DMS153 (cell line): Measurements from ENCODE around the gene PRKCH.

Source experiments
- DNase-seq: peaks from one replicate; lab custom pipeline; 2025; lab: John Stamatoyannopoulos, UW

PRKCH gene

GRCh38 chr14:61338457-61338856 lies 17.1 kb downstream of the PRKCH start:
- DNase-seq, result no peak

DNA sequence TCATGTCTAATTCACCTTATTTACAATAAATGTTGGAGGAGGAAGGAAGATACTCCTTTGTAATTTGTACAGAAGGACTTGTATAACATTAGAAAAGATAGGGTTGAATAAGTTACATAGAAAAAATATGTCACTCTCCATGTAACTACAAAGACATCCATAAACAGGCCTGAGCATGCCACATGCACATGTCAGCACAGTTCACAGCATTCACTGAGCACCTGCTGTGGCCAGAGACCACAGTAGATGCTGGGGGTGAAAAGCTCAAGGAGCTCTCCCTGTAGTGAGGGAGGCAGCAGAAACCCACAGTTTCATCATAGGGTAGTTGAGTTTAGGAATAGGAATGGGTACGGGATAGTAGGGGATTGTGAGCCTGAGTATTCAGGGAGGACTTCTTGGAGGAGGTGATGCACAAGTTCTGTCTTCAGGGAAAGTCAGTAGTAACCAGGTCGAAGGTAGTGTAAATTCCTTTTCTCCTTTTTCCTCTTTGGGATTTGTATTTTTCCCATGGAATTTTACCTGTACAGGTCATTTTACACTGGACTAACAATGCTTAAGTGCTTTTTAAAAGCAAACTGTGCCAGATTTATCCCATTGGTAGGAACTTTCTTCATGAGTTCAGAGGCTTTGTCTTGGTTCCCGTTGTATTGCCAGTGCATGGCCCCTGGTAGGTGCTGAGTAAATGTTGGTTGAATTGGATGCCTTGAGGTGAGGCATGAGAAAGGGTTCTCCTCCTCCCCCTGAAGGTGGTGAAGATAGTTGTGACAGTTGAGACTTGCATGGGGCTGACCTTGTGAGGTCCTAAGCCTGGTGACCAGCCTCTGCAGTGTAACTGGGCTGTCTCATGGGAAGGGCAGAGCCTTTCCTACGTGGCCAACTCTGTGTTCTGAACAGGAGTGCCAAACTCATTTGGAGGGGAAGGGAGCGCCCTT lies 20.2 kb downstream of the PRKCH start:
- DNase-seq, result no peak

GRCh38 chr14:61342486-61342885 lies 21.1 kb downstream of the PRKCH start:
- DNase-seq, result no peak

GRCh38 chr14:61342932-61343331 lies 21.6 kb downstream of the PRKCH start:
- DNase-seq, result no peak

DNA sequence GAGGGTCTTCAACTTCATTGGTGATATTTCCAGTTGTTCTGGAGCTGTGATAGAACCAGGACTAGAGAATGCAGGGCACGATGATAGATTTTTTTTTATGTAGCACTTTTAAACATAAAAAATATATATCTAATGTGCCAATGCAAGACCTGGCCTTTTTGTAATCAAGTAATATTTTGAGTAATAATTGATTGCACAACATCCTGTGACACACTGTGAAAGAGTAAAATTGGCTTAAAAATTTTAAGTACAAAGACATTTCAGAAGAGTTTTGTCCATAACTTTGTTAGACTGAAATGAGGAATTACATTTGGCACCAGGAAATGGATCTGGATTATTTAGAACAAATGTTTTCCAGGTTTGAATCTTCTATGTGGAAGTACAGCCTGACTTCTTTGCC lies 22.1 kb downstream of the PRKCH start:
- DNase-seq, result no peak

GRCh38 chr14:61343991-61344405 lies 22.6 kb downstream of the PRKCH start:
- DNase-seq, result no peak

DNA sequence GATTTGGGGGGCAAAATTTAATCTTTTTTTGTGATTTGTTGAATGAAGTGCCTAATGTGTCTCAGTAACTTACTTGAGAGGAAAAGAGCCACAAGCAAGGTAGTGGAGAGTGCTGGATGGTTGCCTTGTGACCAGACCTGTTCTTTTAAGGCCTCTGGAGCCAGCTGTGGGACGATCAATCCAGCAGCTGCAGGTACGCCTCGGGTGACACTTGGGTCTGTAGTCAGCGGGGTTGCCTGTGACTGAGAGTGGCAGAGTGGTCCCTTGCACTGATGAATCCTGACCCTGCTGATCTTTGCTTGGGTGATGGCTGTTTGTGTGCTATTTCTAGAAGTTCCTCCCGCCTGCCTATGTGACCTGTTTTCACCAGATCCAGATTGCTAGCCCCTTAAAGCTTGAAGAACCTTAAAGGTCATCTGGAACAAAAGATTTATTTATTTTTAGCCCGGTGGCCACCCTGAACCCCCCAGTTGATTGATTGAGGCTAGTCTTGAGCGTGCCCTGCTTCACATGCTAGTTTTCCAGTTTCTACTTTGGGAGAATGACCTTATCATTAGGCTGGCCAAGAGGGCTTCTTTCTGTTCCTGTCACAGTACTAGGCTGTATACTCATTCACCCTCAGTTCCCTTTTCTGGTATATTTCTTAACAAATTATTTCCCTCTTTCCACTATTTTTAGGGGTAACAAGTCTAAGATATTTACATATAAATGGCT lies 23.2 kb downstream of the PRKCH start:
- DNase-seq, result no peak

DNA sequence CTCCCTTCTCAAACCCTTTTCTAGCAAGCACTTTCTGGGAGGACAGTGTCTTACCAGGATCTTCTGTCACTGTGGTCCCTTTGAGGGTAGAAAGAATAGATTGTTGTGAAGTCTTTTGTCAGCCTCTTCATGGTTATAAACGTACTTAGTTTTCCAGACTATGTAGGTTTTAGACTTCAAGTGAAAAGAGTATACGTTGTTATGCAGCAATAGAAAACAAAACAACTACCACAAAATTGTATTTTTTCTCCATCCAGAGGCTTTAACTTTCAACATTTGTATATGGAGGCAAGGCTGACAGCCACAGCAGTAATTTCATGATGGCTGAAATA lies 23.7 kb downstream of the PRKCH start:
- no peak for DNase-seq

DNA sequence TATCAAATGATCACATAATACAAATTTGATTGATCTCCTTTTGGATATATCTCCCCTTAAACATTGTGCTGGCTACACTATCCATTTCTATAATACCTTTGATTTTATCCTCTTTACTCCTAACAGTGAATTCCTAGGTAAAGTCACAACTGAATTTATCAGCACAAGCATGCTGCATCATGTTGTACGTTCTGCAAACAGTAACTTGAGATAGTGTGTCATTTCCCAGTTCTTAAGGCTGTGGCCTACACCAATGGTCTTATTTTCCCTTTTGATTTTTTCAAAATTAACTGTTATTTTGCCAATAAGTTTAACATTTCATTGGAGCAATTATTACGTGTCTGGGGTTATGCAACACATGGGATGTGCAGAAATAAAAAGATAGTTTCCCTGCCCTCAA lies 24.8 kb downstream of the PRKCH start:
- DNase-seq, result no peak

DNA sequence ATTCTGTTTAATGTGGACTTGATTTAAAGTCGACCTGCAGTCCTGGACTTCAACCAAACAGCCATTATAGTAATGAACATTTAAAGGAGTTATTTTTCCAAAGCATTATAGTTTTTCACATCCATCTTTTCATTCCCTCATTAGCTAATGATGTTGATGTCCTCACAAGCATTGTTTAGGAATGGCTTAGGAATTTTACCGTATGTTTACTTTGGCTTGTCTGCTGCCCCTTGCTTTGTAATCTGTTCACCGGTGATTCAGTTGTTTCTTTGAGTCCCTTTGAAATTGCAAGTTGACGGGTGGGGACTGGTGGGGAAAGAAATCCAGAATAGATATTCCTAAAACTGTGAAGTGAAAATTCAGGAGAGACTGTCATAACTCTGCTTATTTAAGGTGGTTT lies 25.4 kb downstream of the PRKCH start:
- no peak for DNase-seq

DNA sequence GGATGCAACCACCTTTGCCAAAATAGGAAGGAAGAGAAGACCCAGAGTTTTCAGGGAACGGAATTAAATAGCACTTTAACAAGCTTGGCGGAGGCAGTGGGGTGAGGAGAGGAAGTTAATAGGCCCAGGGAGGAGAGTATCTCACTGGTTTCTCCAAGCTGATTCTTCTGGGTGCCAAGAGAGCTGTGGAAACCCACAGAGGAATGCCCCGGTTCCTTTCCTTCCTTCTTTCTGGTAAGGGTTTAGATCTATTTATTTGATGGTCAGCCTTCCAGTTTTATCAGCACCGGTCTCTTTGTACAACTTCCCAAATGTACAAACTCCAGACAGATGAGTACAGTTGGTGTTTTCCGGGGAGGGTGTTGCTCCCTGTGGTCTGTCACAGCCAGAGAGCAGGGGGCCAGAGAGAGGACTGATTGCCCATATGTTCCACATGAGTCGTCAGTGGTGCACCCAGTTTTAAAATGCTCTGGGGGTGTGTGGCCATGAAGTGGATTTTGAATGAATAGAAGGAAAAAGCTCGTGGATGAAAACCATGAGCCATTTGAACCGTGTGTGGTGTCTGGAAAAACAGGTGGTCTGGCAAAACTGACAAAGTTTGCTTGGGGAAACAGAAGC lies 26.6 kb downstream of the PRKCH start:
- no peak for DNase-seq

GRCh38 chr14:61350427-61351270 lies 29.3 kb downstream of the PRKCH start:
- DNase-seq, result no peak

- no peak for DNase-seq
Observed at GRCh38 chr14:61351477-61351876, 30.1 kb downstream of the PRKCH start.

- peak; percentile 79 for DNase-seq
Observed at GRCh38 chr14:61355892-61356325, 34.5 kb downstream of the PRKCH start.

DNA sequence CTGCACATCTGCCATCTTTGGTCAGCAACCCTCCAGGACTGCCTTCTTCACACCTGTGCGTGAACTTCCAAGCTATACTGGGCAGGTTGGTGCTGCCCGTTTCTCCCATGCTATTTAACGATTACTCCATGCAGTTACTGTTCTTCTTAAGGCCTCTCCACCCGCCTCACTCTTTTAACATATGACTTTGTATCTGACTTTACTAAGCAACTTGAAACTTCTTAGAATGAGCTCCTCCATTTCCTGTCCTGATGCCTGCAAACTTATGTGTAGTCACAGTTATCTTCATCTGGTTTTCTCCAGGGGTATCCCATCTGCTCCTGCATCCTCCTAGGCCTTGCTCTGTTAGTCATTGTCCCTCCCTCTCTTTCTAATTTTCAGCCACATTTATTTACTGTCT lies 35.7 kb downstream of the PRKCH start:
- no peak for DNase-seq

DNA sequence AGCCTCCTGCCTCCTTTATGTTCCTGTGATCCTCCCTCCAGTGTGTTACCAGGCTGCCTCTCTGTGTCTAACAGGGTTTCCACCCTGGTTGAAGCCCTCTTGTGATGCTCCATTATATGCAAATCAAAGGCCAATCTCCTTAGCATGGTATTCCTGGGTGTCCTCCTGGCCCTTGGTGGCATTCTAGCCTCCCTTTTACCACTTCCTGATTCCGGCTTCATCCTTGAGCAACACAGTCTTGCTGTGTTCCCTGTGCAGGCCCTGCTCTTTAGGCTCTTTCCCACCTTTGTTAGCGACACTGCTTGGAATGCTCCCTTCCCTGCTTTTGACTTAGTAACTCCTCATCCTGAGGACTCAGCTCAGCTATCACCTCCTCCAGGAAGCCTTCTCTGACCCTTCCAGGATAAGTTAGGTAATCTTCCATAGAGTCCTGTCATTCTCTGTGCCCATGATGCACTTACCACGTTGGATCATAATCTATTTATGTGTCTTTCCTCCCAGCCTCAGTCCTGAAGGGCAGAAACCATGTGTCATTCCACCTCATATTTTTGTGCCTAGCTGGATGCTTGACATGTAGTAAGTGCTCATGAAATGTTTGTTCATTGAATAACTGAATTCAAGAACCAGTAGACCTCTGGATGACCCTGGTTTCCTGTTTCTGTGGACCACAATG lies 37.3 kb downstream of the PRKCH start:
- DNase-seq, result no peak

DNA sequence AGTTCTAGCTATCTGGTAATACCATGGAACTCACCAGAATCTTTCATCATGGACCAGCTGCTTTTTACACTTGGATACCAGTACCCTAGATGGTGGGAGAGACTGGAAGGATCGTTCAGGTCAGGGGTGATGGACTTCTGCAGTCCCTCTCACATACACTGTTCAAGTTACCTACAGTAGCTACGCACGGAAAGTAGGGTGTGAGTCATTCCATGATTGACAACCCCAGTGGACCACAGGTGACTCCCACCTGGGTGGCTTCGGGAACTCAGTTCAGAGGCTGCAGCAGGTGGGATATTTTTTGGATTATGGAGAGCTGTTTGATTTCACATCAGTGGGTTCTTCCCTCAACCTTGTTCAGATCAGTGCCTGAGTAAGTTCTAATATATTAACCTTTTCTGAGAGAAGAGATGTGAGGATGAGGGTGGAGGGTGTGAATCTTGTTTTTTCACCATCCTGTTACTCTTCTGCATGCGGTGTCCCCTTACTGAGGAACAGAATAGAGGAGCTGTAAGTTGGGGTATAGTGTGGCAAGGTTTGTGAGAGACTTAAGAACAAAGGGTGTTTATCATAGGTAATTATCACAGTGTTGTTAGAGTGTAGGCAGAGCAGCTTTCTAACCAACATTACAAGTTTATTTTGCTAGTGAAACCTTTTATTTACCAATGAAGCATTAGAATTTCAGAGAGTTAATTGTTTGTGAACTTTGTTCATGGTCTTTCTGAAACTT lies 39.6 kb downstream of the PRKCH start:
- DNase-seq, result no peak

GRCh38 chr14:61362072-61362750 lies 40.8 kb downstream of the PRKCH start:
- DNase-seq, result no peak

DNA sequence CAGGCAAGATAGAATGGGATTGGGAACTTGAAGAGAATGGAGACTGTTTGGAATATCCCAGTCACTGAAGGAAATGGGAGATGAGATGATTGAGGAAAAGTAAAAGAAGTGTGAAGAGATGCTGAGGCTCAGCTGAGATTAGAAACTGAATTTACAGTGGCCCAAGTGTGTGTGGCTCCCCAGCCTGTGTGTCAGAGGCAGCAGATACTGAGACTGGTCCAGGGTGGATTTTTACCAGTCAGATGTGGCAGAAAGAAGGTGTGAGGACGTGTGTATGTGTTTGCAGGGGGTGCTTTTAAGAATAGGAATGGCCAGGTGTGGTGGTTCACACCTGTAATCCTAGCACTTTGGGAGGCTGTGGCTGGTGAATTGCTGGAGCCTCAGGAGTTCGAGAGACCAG lies 42.9 kb downstream of the PRKCH start:
- DNase-seq, result no peak

GRCh38 chr14:61365667-61366212 lies 44.4 kb downstream of the PRKCH start:
- no peak for DNase-seq
